Dendritic cell treated with granulocyte-macrophage colony-stimulating factor and Interleukin-4, amounts not matched to agents 40 ng/mL and 50 ng/mL, for 4 days (primary cell): ENCODE results near the gene CMSS1.
A peak's percentile ranks its signal among the peaks of the same experiment; 100 is the strongest.
"Not testable (repeated sequence)": the region's sequence is repeated elsewhere in the genome, so short reads cannot be mapped to it uniquely, and the experiment has no call there.

ENCODE experiments used
- H3K27ac Mint-ChIP-seq: one replicate; pipeline ENCODE4 v1.8.0; 2022; ENCODE audit warnings: mild to moderate bottlenecking, mixed read lengths
- H3K27me3 Mint-ChIP-seq: one replicate; pipeline ENCODE4 v1.8.0; 2022; ENCODE audit warnings: mild to moderate bottlenecking, mixed read lengths
- H3K36me3 Mint-ChIP-seq: one replicate; pipeline ENCODE4 v1.8.0; 2022; ENCODE audit warnings: low read depth, mixed read lengths
- H3K4me1 Mint-ChIP-seq: one replicate; pipeline ENCODE4 v1.8.0; 2022; ENCODE audit warnings: low read depth, mixed read lengths
- H3K4me3 Mint-ChIP-seq: one replicate; pipeline ENCODE4 v1.8.0; 2022; ENCODE audit warnings: mild to moderate bottlenecking, moderate library complexity, mixed read lengths
- H3K9me3 Mint-ChIP-seq: one replicate; pipeline ENCODE4 v1.8.0; 2022; ENCODE audit warnings: mixed read lengths
- intact Hi-C: fragments of 100-400 bp; cut with micrococcal nuclease; formaldehyde crosslinking; loops from one replicate; pipeline ENCODE4 v1.15.0; 2022

CMSS1 gene

GRCh38 chr3:100079328-100079727, 261.7 kb downstream of the CMSS1 start:
- Mint-ChIP-seq H3K4me3 (no peak overlapping the region), H3K4me1 (peaks cover 17% of the 10 kb centered on the region), H3K27me3 (no peaks in the 10 kb centered on the region), H3K9me3 (no peaks in the 10 kb centered on the region), H3K27ac (no peak overlapping the region), H3K36me3 (no peaks in the 10 kb centered on the region)
- intact Hi-C loops, result no loop called here

DNA sequence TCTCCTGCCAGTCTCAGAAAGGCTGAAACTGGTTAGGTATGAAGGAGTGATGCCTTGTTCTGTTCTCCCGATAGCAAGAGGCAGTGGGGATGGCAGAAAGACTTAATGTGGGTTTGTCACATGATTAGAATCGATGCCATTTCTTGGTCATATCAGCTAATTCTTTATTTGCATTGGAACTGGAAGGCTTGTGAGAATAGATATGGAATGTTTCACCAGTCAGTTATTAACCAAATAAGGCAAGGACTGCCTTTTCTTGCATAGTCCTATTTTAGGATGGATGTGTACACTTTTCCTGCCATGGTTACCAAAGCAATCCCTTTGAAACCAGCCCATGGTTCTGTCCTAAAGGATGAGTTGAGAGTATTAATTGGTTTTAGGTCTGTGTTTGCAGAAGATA, 262.9 kb downstream of the CMSS1 start:
- H3K4me1 Mint-ChIP-seq, result peaks cover 20% of the 10 kb centered on the region
- H3K27me3 Mint-ChIP-seq, result no peaks in the 10 kb centered on the region
- H3K27ac Mint-ChIP-seq, result no peak overlapping the region
- H3K9me3 Mint-ChIP-seq, result no peaks in the 10 kb centered on the region
- H3K36me3 Mint-ChIP-seq, result no peaks in the 10 kb centered on the region
- H3K4me3 Mint-ChIP-seq, result no peak overlapping the region
- intact Hi-C loops, result no loop called here

- intact Hi-C loops, result no loop called here
- Mint-ChIP-seq H3K4me3 (no peak overlapping the region), H3K4me1 (peaks cover 15% of the 10 kb centered on the region), H3K27ac (no peak overlapping the region), H3K27me3 (no peaks in the 10 kb centered on the region), H3K9me3 (no peaks in the 10 kb centered on the region), H3K36me3 (no peaks in the 10 kb centered on the region)
Observed at GRCh38 chr3:100081311-100081710, 263.6 kb downstream of the CMSS1 start.

GRCh38 chr3:100081986-100082692, 264.5 kb downstream of the CMSS1 start:
- no peaks in the 10 kb centered on the region for H3K36me3 Mint-ChIP-seq

GRCh38 chr3:100082714-100083113, 265.1 kb downstream of the CMSS1 start:
- Mint-ChIP-seq H3K27ac (no peak overlapping the region), H3K4me1 (peaks cover 18% of the 10 kb centered on the region), H3K36me3 (no peaks in the 10 kb centered on the region), H3K27me3 (no peaks in the 10 kb centered on the region), H3K9me3 (no peaks in the 10 kb centered on the region), H3K4me3 (no peak overlapping the region)
- intact Hi-C loops, result no loop called here

More at GRCh38 chr3:100081986-100082692, 264.5 kb downstream of the CMSS1 start:
- no peak overlapping the region for H3K27ac Mint-ChIP-seq
- H3K4me3 Mint-ChIP-seq, result no peak overlapping the region
- peaks cover 17% of the 10 kb centered on the region for H3K4me1 Mint-ChIP-seq
- intact Hi-C loops, result no loop called here
- H3K9me3 Mint-ChIP-seq, result no peaks in the 10 kb centered on the region
- H3K27me3 Mint-ChIP-seq, result no peaks in the 10 kb centered on the region

- Mint-ChIP-seq H3K4me1 (peaks cover 18% of the 10 kb centered on the region), H3K36me3 (no peaks in the 10 kb centered on the region), H3K27me3 (no peaks in the 10 kb centered on the region), H3K4me3 (no peak overlapping the region), H3K9me3 (no peaks in the 10 kb centered on the region), H3K27ac (no peak overlapping the region)
- intact Hi-C loops, result no loop called here
Observed at GRCh38 chr3:100083209-100083608, 265.5 kb downstream of the CMSS1 start.

DNA sequence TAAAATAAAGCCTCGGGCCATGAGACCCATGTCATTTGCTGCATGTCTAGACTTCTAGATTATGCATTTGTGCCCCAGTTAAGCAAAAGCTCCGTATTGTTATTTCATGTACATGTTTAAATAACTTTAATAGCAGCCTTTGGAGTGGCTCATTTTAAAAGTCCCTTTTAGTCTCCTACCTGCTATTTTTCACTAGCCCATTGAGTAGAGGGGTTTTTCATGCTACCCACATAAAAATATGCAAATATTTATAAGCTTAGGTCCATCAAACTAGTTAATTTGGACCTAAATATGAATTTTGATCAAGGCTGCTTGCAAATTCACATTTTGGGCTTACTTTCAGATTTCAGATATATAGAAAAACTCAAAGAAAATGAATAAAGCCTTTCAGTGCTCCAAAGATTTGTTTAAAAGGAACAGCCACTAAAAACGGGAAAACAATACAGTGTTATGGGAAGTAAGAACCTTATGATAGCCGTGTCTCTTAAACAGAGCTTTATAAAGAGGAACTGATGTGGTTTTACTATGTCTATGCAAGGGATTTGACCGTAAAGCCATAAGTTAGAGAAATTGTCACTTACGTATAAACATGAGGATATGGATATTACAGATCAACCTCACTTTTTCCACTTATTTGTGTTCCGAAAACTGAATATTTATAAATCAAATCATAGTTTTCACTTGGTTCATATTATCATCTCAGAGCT, 266.6 kb downstream of the CMSS1 start:
- H3K4me3 Mint-ChIP-seq, result no peak overlapping the region
- intact Hi-C loops, result no loop called here
- H3K9me3 Mint-ChIP-seq, result no peaks in the 10 kb centered on the region
- no peaks in the 10 kb centered on the region for H3K27me3 Mint-ChIP-seq
- no peaks in the 10 kb centered on the region for H3K36me3 Mint-ChIP-seq
- peak overlapping the region; percentile 61 for H3K27ac Mint-ChIP-seq
- H3K4me1 Mint-ChIP-seq, result peaks cover 18% of the 10 kb centered on the region

GRCh38 chr3:100086401-100086800, 268.7 kb downstream of the CMSS1 start:
- intact Hi-C loops, result no loop called here
- Mint-ChIP-seq H3K27ac (no peak overlapping the region), H3K27me3 (no peaks in the 10 kb centered on the region), H3K36me3 (no peaks in the 10 kb centered on the region), H3K4me3 (no peak overlapping the region), H3K4me1 (peaks cover 29% of the 10 kb centered on the region), H3K9me3 (no peaks in the 10 kb centered on the region)

- intact Hi-C loops, result no loop called here
- H3K27me3 Mint-ChIP-seq, result no peaks in the 10 kb centered on the region
- H3K27ac Mint-ChIP-seq, result no peak overlapping the region
- H3K9me3 Mint-ChIP-seq, result no peaks in the 10 kb centered on the region
- H3K36me3 Mint-ChIP-seq, result no peaks in the 10 kb centered on the region
- no peak overlapping the region for H3K4me3 Mint-ChIP-seq
- peaks cover 29% of the 10 kb centered on the region for H3K4me1 Mint-ChIP-seq
Observed at GRCh38 chr3:100087198-100087597, 269.5 kb downstream of the CMSS1 start.

DNA sequence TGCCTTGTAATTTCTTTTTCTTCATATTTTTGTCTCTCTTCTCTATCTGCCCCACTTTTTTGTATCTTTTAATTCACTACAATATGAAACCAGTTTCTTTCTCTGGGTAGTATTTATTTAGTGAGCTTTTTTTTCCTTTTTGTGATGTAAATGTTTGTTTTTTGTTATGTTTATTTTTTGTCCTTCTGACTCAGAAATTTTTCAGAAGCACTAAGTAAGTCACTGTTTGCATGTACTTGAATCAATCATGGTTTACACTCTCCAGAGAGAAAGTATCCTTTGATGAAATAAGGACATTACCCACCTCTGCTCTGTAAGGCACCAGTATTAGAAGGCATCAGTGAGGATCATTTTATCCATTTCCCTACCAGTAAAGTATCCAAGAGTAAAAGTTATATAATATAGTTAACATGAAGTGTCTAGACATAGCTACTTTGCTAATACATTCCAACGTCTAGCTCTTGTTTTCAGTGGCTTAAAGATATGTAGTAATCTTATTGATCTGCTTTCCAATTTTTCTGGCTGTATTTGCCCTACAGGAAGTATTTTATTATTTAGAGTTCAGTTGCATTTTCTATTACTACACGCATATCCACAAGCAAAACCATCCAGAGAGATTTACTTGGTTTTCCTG, 271.2 kb downstream of the CMSS1 start:
- intact Hi-C loops, result no loop called here

GRCh38 chr3:100089812-100090668, 272.4 kb downstream of the CMSS1 start:
- intact Hi-C loops, result no loop called here
- H3K4me3 Mint-ChIP-seq, result no peak overlapping the region
- no peaks in the 10 kb centered on the region for H3K27me3 Mint-ChIP-seq
- H3K9me3 Mint-ChIP-seq, result no peaks in the 10 kb centered on the region
- H3K27ac Mint-ChIP-seq, result no peak overlapping the region
- H3K36me3 Mint-ChIP-seq, result no peaks in the 10 kb centered on the region
- H3K4me1 Mint-ChIP-seq, result peaks cover 25% of the 10 kb centered on the region

More for the DNA sequence above, 271.2 kb downstream of the CMSS1 start:
- Mint-ChIP-seq H3K9me3 (no peaks in the 10 kb centered on the region), H3K4me3 (no peak overlapping the region), H3K27ac (peak overlapping the region; percentile 9), H3K36me3 (no peaks in the 10 kb centered on the region), H3K4me1 (peaks cover 29% of the 10 kb centered on the region), H3K27me3 (no peaks in the 10 kb centered on the region)

DNA sequence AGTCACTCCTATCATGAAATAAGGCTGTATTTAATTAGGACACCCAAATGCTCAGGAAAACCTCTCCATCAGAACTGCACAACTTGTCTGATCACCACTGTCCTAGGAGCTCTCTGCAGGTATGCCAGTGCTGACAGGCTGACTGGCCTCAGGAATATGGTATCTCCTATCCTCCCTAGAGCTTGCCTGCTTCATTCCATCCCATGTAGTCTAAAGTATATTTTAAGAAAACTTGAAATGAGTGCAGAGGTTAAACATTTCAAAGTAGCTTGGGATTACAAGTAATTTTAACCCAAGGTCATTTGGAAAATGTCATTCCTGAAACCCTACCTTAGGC, 273.0 kb downstream of the CMSS1 start:
- H3K36me3 Mint-ChIP-seq, result no peaks in the 10 kb centered on the region
- intact Hi-C loops, result no loop called here
- H3K27me3 Mint-ChIP-seq, result no peaks in the 10 kb centered on the region
- H3K4me1 Mint-ChIP-seq, result peaks cover 19% of the 10 kb centered on the region
- H3K27ac Mint-ChIP-seq, result no peak overlapping the region
- no peaks in the 10 kb centered on the region for H3K9me3 Mint-ChIP-seq
- H3K4me3 Mint-ChIP-seq, result no peak overlapping the region

- H3K4me1 Mint-ChIP-seq, result peaks cover 11% of the 10 kb centered on the region
- H3K27me3 Mint-ChIP-seq, result no peaks in the 10 kb centered on the region
- H3K9me3 Mint-ChIP-seq, result no peaks in the 10 kb centered on the region
- no peaks in the 10 kb centered on the region for H3K36me3 Mint-ChIP-seq
- no peak overlapping the region for H3K4me3 Mint-ChIP-seq
- intact Hi-C loops, result no loop called here
- H3K27ac Mint-ChIP-seq, result no peak overlapping the region
Observed at GRCh38 chr3:100093831-100094230, 276.2 kb downstream of the CMSS1 start.

DNA sequence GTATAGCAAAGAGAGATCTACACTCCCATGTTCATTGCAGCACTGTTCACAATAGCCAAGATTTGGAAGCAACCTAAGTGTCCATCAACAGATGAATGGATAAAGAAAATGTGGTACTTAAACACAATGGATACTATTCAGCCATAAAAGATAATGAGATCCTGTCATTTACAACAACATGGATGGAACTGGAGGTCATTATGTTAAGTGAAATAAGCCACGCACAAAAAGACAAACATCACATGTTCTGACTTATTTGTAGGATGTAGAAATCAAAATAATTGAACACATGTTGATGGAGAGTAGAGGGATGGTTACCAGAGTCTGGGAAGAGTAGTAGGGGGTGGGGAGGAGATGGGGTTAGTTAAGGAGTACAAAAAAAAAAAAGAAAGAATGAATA, 278.6 kb downstream of the CMSS1 start:
- H3K27me3 Mint-ChIP-seq, H3K4me1 Mint-ChIP-seq, H3K9me3 Mint-ChIP-seq, H3K4me3 Mint-ChIP-seq, intact Hi-C loops, H3K27ac Mint-ChIP-seq, H3K36me3 Mint-ChIP-seq: not testable (repeated sequence)
